GM19438 (cell line): ENCODE measurements around the gene CBARP.

Experiments
- ATAC-seq: cut with Tn5 transposase; IDR thresholded peaks from one replicate; pipeline ENCODE4 v1.9.1; 2021; ENCODE audit warnings: low read depth; ENCODE audit not compliant: unreplicated experiment

Gene CBARP

GRCh38 chr19:1240925-1241324 lies 3.1 kb upstream of the CBARP start:
- ATAC-seq = no peak

GRCh38 chr19:1239796-1240737 lies 2.3 kb upstream of the CBARP start:
- ATAC-seq = no peak

- ATAC-seq = no peak
Measured at GRCh38 chr19:1239420-1239795, 1.6 kb upstream of the CBARP start.

- ATAC-seq = no peak
Measured at GRCh38 chr19:1238369-1239303, 831 bp upstream of the CBARP start.

GRCh38 chr19:1237027-1237659 lies 662 bp downstream of the CBARP start:
- ATAC-seq = no peak

- no peak for ATAC-seq
Measured at GRCh38 chr19:1236576-1236975, 1.2 kb downstream of the CBARP start.

- ATAC-seq = no peak
Measured at GRCh38 chr19:1235625-1236538, 1.9 kb downstream of the CBARP start.

GRCh38 chr19:1234955-1235380 lies 2.8 kb downstream of the CBARP start:
- ATAC-seq = no peak

GRCh38 chr19:1234051-1234954 lies 3.5 kb downstream of the CBARP start:
- no peak for ATAC-seq

GRCh38 chr19:1233115-1233667 lies 4.6 kb downstream of the CBARP start:
- no peak for ATAC-seq

- ATAC-seq = no peak
Measured at GRCh38 chr19:1232652-1233072, 5.1 kb downstream of the CBARP start.

- ATAC-seq = no peak
Measured at GRCh38 chr19:1231729-1232637, 5.8 kb downstream of the CBARP start.

- no peak for ATAC-seq
Measured at GRCh38 chr19:1230783-1231489, 6.9 kb downstream of the CBARP start.

GRCh38 chr19:1229924-1230782 lies 7.7 kb downstream of the CBARP start:
- ATAC-seq = no peak

GRCh38 chr19:1229056-1229923 lies 8.5 kb downstream of the CBARP start:
- no peak for ATAC-seq
